GM12878 (cell line): ENCODE results near the gene SUPT3H.

Experiments used
- CTCF ChIP-seq, 3 experiments: IDR thresholded peaks in 2 of 3; conservative IDR thresholded peaks in 1 of 3; 2 replicates each; pipeline ENCODE4 v1.5.1; 2011; ENCODE audit warnings: low read depth in 3 of 3, low read length in 3 of 3, mild to moderate bottlenecking in 3 of 3, control low read depth in 2 of 3, moderate library complexity in 2 of 3, inconsistent platforms in 1 of 3, mixed read lengths in 1 of 3; ENCODE audit not compliant: control insufficient read depth in 2 of 3, insufficient read depth in 1 of 3; ENCODE audit errors: extremely low read depth in 1 of 3
- GABPA ChIP-seq: IDR thresholded peaks from 2 replicates; pipeline ENCODE4 v1.6.1; 2014; ENCODE audit warnings: antibody characterized with exemption, low read depth, mild to moderate bottlenecking, inconsistent platforms
- HDAC2 ChIP-seq: fragments of 200-600 bp; sonication (generic); IDR thresholded peaks from 2 replicates; pipeline ENCODE4 v1.6.1; 2017
- NBN ChIP-seq: fragments of 450-650 bp; IDR thresholded peaks from 2 replicates; pipeline ENCODE4 v1.6.1; 2016
- PAX5 ChIP-seq: IDR thresholded peaks from 2 replicates; pipeline ENCODE4 v1.6.1; 2011; ENCODE audit warnings: low read depth, low read length, borderline replicate concordance
- POLR2AphosphoS5 ChIP-seq: IDR thresholded peaks from 2 replicates; pipeline ENCODE4 v1.6.1; 2011; ENCODE audit warnings: mild to moderate bottlenecking, low read length, inconsistent platforms
- SMC3 ChIP-seq: IDR thresholded peaks from 2 replicates; pipeline ENCODE4 v1.6.1; 2011; ENCODE audit warnings: low read length, improper control_type of control experiment, borderline replicate concordance
- ZNF24 ChIP-seq: fragments of 450-650 bp; IDR thresholded peaks from 2 replicates; pipeline ENCODE4 v1.6.1; 2017; ENCODE audit warnings: antibody characterized with exemption, mild to moderate bottlenecking

- no peak for TF ChIP-seq SMC3
- TF ChIP-seq NBN: no peak
- no peak for TF ChIP-seq CTCF (IDR thresholded peaks at IDR 0.05 in 2 of 3, conservative IDR thresholded peaks at IDR 0.05 in 1 of 3; ENCODE audit: control insufficient read depth in 2 of 3, extremely low read depth in 1 of 3, insufficient read depth in 1 of 3, low read depth in 3 of 3, low read length in 3 of 3)
- no peak for TF ChIP-seq GABPA
- TF ChIP-seq ZNF24: no peak
- no peak for TF ChIP-seq HDAC2
- no peak for TF ChIP-seq POLR2AphosphoS5
- no peak for TF ChIP-seq PAX5
Observed at GRCh38 chr6:45297320-45297719, 80.4 kb downstream of the SUPT3H start.
